Renal cortex interstitium (tissue), 11 donors: ENCODE measurements around the gene NTN5. TPM values are rescaled to one million over a fixed set of nuclear protein-coding genes. Genes with fewer than 3 reads are reported as not detected.
A peak's percentile ranks its signal among the peaks of the same experiment; 100 is the strongest.

Experiments
- DNase-seq, 11 donors: peaks; one replicate each; pipeline ENCODE4 v3.0.0-alpha.2; 2013; ENCODE audit warnings: low read depth in 9 of 11, low spot score in 4 of 11; ENCODE audit errors: extremely low read depth in 1 of 11
- polyA plus RNA-seq, 3 donors: library from polyadenylated mRNA; unstranded; fragments of 120-200 nt; gene quantifications; one replicate each; pipeline ENCODE4 v1.2.1, GENCODE V29; 2013; ENCODE audit not compliant: insufficient read length in 3 of 3

NTN5 gene
- polyA plus RNA-seq, 3 donors: 0.68 to 2.4 (median 1.5) TPM

DNA sequence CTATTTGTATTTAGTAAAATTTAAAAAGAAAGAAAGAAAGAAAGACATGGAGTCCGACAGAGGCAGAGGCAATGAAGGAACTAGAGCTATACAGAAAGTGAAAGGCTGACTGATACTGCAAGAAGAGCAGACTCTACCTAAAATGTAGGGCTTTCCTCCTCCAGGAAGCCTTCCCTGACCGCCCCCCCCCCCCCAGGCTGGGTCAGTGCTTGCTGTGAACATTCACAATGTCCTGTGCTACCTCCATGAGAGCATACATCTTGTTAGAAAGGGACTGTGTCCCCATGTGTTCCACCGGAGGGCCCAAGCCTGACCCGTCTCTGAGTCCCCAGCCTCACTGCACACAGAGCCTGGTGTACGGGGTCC is 21.2 kb downstream of the NTN5 start:
- DNase-seq: no peak

DNA sequence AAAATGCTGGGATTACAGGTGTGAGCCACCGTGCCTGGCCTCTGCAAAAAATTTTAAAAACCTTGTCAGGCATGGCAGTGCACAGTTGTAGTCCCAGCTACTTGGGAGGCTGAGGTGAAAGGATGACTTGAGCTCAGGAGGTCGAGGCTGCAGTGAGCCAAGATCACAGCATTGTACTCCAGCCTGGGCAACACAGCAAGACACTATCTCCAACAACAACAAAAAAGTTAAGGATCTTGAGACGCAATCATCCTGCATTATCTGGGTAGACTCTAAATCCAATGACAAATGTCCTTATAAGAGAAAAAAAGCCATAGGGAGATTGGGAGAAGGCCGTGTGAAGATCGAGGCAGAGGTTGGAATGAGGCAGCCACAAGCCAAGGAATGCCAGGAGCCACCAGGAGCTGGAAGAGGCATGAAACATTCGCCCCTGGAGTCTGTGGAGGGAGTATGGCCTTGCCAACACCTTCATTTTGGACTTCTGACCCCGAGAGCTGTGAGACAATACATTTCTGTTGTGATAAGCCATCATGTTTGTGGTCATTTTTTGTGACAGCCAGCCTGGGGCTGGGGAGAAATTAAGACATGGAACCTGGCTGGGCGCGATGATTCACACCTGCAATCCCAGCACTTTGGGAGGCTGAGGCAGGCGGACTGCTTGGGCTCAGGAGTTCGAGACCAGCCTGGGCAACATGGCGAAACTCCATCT is 21.7 kb downstream of the NTN5 start:
- no peak for DNase-seq

- DNase-seq: no peak
These were observed 24.7 kb downstream of the NTN5 start for GRCh38 chr19:48648134-48648533.

DNA sequence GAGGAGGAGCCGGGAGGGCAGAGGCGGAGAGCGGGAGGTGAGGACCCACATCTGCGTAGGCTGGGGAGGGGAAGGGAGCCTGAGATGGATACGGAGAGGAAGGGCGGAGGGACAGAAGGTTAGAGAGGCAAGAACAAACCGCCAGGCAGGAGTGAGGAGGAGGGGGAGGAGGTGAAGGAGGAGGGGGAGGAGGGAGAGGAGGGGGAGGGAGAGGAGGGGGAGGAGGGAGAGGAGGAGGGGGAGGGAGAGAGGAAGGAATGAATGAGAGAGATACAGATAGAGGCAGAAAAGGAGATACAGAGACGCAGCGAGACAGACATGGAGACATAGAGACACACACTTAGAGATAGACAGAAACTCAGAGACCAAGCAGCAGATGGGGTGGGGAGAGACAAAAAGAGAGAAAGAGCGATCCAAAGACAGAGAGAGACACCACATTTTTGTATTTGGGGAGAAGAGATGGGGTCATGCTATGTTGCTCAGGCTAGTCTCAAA is 26.0 kb downstream of the NTN5 start:
- DNase-seq: no peak

GRCh38 chr19:48646001-48646721 is 26.7 kb downstream of the NTN5 start, which contains the start of gene CA11:
CA11 (minus strand) TSS chr19:48646187; CDS start chr19:48645632, 555 bp downstream.
- peak in 9 of 11 donors; percentile 82 to 92 (median 89) for DNase-seq

DNA sequence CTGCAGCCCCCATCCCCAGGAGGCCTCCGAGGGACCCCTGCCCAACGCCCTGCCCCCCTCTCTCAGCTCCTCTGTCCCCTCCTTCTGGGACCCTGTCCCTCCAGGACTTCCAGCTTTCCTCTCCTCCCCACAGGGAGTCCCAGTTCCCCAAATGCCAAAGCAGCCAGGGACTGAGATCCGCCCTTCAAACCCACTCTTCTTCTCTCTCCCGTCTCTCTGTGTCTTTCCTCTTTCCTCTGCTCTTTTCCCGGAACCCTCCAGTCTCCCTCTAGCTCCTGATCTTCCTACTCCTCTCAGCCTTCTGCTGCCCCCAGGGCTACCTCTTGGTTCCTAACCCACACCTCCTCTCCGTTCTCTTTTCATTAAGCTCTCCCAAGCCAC is 27.2 kb downstream of the NTN5 start:
- no peak for DNase-seq

GRCh38 chr19:48644839-48645619 is 27.8 kb downstream of the NTN5 start:
- DNase-seq: peak in 3 of 11 donors; percentile 69 to 79 (median 78)

DNA sequence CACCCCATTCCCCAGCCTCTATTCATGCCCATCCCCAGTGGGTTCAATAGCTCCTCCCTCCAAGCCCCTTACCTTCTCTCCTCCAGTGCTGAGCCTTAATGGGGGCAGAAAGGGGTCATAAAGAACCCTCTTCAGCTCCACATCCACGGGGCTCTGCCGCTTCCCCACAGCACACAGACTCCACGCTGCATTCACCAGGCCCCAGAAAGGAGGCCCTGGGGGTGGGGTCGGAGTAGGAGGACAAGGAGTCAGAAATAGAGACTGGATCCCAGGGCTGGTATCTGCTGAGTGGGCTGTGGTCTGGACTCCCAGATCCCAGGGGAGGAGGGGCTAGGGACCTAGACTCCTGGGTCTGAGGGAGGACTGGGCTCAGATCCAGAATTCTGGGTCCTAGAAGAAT is 28.5 kb downstream of the NTN5 start:
- DNase-seq: no peak

DNA sequence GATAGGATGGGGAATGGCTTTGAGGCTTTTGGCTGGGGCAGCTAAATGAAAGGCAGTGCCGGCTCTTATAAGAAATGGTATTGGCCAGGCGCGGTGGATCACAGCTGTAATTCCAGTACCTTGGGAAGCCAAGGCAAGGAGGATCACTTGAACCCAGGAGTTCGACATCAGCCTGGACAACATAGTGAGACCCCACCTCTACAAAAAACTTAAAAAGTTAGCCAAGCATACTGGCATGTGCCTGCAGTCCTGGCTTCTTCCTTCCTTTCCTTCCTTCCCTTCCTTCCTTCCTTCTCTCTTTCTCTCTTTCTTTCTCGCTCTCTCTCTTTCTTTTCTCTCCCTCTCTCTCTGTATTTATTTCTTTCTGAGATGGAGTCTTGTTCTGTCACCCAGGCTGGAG is 30.0 kb downstream of the NTN5 start:
- DNase-seq: no peak

GRCh38 chr19:48641850-48642249 is 31.0 kb downstream of the NTN5 start:
- no peak for DNase-seq

DNA sequence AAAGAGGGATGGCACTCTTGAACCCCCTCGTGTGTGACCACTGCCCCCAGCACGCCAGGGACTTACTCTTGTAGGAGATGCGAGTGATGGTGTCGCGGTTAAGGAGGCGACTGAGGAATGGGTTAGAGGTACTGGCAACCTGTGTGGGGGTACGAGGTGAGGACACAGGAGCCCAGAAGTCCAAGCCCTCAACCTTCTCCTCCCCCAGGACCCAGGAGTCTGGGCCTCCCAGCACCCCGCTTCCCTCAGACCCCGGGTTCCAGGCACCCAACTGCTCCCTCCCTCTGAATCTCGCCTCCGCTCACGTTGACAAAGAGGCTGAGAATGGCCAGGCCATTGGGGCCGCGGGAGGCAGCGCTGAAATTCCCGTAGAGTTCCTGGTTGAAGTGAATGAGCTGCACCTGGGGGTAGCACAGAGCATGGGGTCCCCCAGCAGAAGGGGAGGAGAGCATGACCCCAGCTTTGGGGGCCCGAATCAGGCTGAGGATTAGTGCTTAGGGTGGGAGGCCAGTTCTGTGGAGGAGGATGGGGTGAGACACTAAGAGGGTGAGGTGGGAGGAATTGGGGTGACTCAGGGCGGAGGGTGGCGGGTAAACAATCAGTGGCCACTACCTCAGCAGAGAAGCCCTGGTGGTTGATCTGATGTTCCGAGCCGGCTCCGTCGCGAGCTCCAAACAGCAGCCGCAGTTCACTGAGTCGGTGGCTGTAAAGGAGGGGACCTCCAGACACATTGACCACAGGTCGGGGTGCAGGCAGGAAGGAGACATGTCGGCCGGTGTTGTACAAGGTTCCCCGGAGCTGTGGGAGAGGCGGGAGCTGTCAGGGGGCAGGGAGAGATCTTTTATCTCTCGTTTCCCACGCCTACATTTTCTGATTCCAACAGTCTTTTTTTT is 33.1 kb downstream of the NTN5 start:
- DNase-seq: no peak

DNA sequence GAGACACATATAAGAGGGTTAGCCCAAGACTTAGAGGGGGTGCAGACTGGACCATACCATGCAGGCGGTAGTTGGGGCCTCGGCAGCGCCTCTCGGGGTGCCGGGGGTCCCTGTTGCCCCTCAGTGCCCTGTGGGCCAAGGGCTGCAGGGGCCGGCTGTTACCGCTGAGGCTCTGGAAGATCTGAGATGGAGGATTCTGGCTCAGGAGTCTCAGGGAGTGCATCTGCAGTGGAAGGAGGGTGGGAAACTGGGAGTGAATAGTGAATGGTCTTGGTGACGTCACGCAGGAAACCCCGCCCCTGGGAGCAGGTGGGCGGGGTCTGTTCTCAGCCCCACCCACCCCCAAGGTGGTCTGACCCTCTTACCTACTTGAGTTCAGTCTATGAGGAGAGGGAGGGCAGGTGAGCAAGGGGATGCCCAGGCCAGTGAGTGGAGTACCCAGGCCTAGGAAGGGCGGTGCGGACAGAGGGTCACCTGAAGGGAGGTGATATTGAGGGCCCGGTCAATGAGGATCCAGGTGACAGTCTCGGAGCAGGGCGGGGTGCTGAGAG is 33.9 kb downstream of the NTN5 start:
- no peak for DNase-seq

DNA sequence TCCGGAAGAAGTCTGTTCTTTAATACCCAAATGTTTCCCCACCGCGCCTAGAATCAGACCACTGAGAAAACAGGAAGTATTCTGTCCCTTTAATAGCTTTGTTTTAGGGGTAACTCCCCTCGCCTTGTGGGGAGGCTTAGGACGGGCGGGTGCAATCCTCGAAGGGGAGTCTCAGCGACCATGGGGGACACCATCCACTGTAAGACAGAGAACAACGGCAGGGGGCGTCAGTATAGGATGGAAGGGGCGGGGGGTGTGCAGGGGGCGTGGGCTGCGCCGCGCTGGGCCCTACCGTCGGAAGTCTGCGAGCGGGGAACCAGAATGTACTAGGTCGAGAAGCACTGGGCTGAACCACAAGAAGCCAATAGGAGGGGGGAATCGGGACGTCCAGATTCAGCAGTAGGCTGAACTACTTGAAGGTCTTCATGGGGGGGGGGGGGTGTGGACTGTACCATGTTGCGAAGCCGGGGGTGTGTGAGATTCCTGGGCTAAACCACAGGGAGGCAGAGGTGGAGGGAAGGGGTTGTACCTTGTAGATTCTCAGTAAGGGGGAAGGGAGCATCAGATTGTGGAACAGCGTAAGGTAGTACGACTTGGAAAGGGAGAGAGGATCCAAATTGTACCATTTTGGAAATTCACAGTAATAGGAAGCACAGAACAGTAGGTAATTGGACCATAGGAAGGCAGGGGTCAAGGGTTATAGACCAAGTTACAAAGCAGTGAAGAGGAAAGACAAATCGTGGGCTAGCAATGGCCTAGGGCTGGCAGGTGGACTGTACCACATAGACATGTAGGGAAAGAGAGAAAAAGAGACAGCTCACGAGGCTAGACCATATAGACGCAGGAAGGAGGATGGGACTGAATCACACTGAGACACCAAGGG is 34.6 kb downstream of the NTN5 start:
- peak in 9 of 11 donors; percentile 84 to 96 (median 92) for DNase-seq

GRCh38 chr19:48637449-48637947 is 35.3 kb downstream of the NTN5 start:
- peak; percentile 95 to 100 (median 98) for DNase-seq

DNA sequence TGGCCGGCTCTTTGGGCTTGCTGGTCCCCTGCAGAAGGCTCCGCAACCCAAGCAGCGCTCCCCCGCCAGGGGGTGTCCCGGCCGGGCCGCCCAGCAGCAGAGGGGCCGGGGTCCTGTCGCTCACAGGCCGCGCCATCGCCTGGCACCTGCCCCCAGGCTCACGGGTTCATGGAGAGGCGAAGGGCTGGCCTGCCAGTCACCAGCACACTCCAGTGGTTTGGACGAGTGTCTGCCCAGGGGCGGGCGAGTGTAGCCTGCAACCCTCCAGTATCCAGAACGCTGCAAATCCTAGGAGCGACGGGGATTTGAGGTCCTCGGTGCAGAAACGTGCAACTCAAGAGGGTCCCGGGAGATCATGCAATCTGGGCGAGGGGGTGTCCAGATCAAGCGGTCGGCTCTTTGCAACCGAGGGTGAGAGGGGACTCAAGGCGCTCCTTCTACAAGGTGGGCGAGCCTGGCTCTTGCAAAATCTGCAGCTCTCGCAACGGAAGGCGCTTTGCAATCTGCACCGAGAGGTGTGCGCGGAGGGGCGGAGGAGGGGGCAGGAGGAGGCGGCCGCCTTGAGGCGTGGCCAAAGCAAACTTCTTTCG is 35.9 kb downstream of the NTN5 start, which contains the start of gene DBP:
TSS of gene DBP (minus strand) at position 521 of the 590 bp plus-strand sequence. CDS start at position 136, 385 bp downstream.
- no peak for DNase-seq

GRCh38 chr19:48635966-48636858 is 36.6 kb downstream of the NTN5 start:
- no peak for DNase-seq
